Activated naive CD4-positive, alpha-beta T cell treated with anti-CD3 and anti-CD28 coated beads, Interleukin-2, amount 10 ng/mL, durations not matched to agents 7 days and 5 days (primary cell): ENCODE data around the gene BAHCC1.
A peak's percentile ranks its signal among the peaks of the same experiment; 100 is the strongest.

Experiments used
- CTCF ChIA-PET: fragments of 350-600 bp; sonication (Branson Sonifier 250); formaldehyde crosslinking; loops from one replicate; lab custom pipeline; 2021; ENCODE audit warnings: antibody characterized with exemption; lab: Charles Lee
- DNase-seq: peaks from one replicate; pipeline ENCODE4 v3.0.0-alpha.2; 2020
- H3K27ac Mint-ChIP-seq: one replicate; pipeline ENCODE4 v1.8.0; 2021; ENCODE audit warnings: mild to moderate bottlenecking, moderate library complexity, mixed read lengths
- H3K27me3 Mint-ChIP-seq: one replicate; pipeline ENCODE4 v1.8.0; 2021; ENCODE audit warnings: mild to moderate bottlenecking, mixed read lengths
- H3K36me3 Mint-ChIP-seq: one replicate; pipeline ENCODE4 v1.8.0; 2021; ENCODE audit warnings: mixed read lengths
- H3K4me1 Mint-ChIP-seq: one replicate; pipeline ENCODE4 v1.8.0; 2021; ENCODE audit warnings: mixed read lengths
- H3K4me3 Mint-ChIP-seq: one replicate; pipeline ENCODE4 v1.8.0; 2021; ENCODE audit warnings: mild to moderate bottlenecking, moderate library complexity, mixed read lengths
- H3K9me3 Mint-ChIP-seq: one replicate; pipeline ENCODE4 v1.8.0; 2021; ENCODE audit warnings: mixed read lengths

The BAHCC1 gene

DNA sequence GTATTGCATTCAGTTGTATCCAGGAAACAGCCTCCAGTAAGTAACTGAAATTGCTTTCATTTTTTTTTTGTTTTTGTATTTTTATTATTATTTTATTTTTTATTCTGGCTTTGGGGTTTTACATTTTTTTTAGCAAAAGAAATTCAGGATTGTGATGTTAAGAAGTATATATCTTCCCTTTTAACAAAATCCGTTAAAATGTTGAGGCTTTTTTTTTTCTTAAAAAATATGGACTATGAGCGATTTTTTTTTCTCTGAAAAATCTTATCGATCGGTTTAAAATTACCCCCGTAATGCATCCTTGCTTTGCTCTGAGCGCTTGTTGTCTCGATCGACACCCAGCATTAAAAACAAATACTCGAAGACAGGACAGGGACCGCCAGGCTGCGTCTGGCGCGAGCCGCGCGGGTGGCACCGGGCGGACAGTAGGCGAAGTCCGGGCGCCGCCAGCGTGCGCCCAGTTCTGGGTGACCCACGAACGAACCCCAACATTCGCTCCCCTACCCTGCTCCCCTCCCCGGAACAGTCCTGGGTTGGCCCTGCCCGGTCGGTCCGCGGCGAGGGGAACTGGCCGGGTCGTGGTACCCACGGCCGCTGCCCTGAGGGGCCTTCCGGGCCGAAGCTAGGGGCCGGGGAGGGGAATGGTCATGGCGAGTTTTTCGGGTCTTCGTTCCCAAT lies 482 bp downstream of the BAHCC1 start:
- Mint-ChIP-seq H3K27ac (peak overlapping the region; percentile 87), H3K36me3 (peaks cover 6% of the 10 kb centered on the region), H3K4me3 (no peak overlapping the region), H3K9me3 (no peaks in the 10 kb centered on the region), H3K27me3 (peaks cover 94% of the 10 kb centered on the region), H3K4me1 (peaks cover 24% of the 10 kb centered on the region)
- no peak for DNase-seq
- CTCF ChIA-PET = no interaction called here

DNA sequence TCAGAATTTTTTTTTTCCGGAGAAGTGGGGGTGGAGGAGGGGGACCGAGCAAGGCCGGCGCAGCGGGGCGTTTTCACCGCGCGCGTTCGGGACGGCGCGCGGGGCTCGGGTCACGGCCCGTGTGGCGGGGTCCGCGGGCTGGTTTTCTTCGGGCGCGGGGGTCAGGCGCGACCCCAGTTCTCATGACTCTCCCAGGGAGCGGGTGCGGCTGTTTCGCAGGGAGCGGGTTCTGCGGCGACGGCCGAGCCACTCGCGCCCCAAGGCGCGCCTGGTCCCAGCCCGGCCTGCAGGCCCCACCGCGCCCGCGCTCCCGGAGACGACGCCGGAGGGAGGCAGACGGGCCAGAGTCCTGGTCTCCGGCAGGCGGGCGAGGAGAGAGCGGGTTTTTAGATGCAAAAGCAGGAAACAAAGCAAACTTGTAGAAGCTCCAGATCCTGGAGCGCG lies 1.0 kb downstream of the BAHCC1 start:
- CTCF ChIA-PET = interaction anchor here (1.1 to 1.3 kb wide), 2 partner anchors 89 to 105 kb away, joined by 4 to 6 read pairs; no protein-coding TSS in a partner anchor
- H3K27me3 Mint-ChIP-seq = peaks cover 94% of the 10 kb centered on the region
- H3K4me3 Mint-ChIP-seq = no peak overlapping the region
- no peaks in the 10 kb centered on the region for H3K9me3 Mint-ChIP-seq
- DNase-seq = no peak
- H3K36me3 Mint-ChIP-seq = peaks cover 6% of the 10 kb centered on the region
- H3K27ac Mint-ChIP-seq = no peak overlapping the region
- H3K4me1 Mint-ChIP-seq = peaks cover 24% of the 10 kb centered on the region

DNA sequence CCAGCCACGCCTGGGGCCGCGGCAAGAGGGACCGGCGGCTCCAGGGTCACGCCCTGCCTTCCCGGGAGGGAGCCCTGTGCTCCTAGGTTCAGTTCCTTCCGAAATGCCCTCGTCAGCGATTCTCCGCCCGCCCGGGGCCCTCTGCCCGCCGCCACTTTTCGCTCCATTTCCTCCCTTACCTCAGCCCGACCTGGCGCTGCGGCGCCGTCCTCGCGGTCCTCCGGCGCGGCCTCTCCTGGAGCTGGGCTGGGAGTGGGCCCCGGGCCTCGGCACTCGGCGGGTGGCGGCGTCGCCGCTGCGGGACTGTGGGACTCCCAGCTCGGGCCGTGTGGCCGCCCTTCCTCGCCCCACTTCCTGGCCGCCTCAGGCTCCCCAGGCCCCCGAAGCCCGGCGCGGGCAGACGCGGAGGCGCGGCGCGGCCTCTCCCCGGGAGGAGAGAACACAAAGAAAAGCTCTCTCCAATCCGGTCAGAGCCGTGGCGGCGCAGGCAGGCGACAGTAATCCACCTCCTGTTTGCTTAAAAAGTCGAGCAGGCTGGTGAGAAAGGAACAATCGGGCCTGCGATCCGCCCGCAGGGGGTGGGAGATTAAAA lies 1.6 kb downstream of the BAHCC1 start:
- no peaks in the 10 kb centered on the region for H3K9me3 Mint-ChIP-seq
- CTCF ChIA-PET = interaction anchor here (1.1 to 1.3 kb wide), 3 partner anchors 34 to 105 kb away, joined by 3 to 6 read pairs (median 4); no protein-coding TSS in a partner anchor
- H3K36me3 Mint-ChIP-seq = peaks cover 6% of the 10 kb centered on the region
- H3K27ac Mint-ChIP-seq = peak overlapping the region; percentile 79
- DNase-seq = no peak
- H3K4me3 Mint-ChIP-seq = peak overlapping the region; percentile 33
- H3K4me1 Mint-ChIP-seq = peaks cover 25% of the 10 kb centered on the region
- peaks cover 94% of the 10 kb centered on the region for H3K27me3 Mint-ChIP-seq

DNA sequence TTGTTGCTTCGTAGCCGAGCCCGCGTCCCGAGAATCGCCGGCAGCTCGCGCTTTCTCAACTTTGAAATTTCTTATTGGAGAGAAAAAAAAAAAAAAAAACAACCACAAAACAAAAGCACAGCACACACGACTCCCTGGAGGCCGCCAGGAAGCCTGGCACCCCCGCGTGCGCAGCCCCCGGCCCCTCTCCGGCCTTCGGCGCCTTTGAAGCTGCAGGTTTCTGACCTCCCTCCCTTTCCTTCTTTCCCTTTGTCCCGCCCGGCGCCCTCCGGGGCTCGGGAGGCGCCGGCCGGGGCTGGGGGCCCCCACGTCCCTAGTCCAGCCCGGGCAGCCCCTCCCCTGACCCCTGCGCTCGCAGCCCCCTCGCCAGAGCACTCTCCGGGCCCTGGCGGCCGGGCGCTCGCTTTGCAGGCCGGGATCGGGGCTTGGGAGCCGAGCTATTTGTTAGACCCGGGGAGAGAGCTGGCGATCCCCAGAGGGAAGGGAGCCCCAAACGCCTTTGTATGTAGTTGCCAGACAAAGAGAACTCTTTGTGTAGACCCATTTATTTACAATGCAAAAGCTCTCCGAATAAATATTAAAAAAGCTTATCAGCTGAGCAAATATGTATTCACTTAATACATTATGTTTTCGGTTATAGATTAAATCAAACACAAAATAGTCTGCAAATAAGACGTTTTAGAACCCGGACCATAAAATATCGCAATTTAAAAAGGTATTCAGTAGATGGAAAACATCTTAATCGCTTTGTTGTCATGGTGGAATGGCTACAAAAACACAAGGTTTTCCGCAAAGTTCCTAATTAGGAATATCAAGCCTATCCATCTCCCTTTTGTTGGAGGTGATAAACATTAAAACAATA lies 2.3 kb downstream of the BAHCC1 start:
- H3K27me3 Mint-ChIP-seq = peaks cover 94% of the 10 kb centered on the region
- H3K9me3 Mint-ChIP-seq = no peaks in the 10 kb centered on the region
- CTCF ChIA-PET = interaction anchor here (1.1 to 1.3 kb wide), 3 partner anchors 33 to 106 kb away, joined by 3 to 6 read pairs (median 4); no protein-coding TSS in a partner anchor
- H3K4me3 Mint-ChIP-seq = peak overlapping the region; percentile 40
- DNase-seq = no peak
- peaks cover 6% of the 10 kb centered on the region for H3K36me3 Mint-ChIP-seq
- H3K27ac Mint-ChIP-seq = peak overlapping the region; percentile 84
- peaks cover 26% of the 10 kb centered on the region for H3K4me1 Mint-ChIP-seq

DNA sequence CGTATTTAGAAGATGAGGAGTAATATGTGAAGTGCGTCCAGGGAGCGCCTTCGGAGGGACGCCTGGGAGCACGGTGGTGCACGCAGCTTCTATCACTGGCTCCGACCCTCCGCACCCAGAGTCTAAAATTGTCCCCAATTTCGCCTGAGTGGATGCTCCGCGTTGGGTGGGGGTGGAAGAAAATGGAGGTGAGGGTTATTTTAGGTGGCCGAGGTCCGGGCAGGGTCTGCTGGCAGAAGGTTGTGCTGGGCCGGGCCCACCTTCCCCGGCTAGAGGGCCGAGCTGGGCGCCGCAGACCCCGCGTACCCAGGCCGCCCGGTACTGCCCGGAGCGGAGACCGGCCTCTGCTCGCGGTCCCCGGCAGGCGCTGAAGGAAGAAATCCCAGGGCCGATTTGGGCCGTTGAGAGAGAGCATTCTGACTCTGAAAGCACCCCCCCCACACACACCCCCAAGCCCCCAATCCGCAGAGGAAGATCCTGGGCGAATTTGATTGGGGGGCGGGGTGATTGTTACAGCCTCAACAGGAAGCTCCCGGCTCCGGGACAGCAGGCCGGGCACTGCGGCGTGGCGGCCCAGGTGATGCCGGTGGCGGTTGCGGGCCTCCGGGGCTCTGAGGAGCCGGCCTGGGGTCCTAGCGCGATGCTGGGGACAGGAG lies 3.0 kb downstream of the BAHCC1 start:
- Mint-ChIP-seq H3K36me3 (peaks cover 6% of the 10 kb centered on the region), H3K9me3 (no peaks in the 10 kb centered on the region), H3K4me3 (peak overlapping the region; percentile 69), H3K4me1 (peaks cover 26% of the 10 kb centered on the region), H3K27ac (peak overlapping the region; percentile 84), H3K27me3 (peaks cover 94% of the 10 kb centered on the region)
- no peak for DNase-seq
- CTCF ChIA-PET = no interaction called here

DNA sequence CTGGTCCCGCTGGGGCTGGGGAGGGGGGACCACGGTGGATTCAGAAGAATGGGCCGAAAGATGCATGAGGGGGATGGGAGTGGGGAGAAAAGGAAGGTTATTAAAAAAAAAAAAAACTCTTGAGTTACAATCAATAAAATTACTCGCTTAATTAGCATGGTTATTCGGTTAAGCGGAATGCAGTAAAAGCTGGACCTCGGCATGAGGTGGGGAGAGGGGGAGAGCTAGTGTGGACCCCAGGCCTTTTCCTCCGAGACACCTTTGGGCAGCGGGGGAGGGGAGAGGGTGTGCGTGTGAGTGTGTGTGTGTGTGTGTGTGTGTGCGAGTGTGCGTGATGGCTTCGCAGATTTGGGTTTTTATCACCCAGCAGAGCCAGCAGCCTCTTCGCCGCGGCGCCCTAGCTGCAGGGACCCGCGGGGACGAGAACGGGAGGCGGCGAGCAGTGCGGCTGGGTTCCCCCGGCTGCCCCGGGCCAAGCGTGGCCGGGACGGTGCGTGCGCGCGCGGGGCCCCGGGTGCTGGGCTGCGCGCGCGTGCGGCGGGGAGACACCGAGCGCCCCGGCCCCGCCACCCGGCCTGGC lies 3.7 kb downstream of the BAHCC1 start:
- CTCF ChIA-PET = no interaction called here

DNA sequence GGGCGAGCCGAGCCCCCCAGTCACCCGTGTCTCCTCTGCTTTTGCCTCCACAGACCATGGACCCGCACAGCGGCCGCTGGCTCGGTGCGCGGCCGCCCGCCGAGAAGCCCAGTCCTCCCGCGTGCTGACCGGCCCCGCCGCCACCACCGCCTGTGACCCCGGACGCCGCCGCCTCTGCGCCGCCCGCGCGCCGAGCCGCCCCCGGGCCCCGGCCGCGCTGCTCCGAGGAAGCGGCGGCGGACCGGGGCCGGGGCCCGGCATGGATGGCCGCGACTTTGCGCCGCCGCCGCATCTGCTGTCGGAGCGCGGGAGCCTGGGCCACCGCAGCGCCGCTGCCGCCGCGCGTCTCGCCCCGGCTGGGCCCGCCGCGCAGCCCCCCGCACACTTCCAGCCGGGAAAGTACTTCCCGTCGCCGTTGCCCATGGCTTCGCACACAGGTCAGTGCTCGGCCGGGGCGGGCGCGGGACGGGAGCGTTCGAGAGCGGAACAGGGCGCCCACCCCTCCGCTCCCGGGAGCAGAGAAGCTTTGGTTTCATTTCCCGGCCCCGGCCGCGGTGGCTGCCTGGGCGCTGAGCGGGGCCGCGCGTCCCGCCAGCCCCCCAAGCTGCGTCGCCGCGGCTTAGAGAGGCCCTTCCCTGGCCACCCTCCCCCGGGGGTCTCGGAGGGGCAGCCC lies 4.4 kb downstream of the BAHCC1 start:
- CTCF ChIA-PET = no interaction called here
- H3K27me3 Mint-ChIP-seq = peaks cover 97% of the 10 kb centered on the region

More for the DNA sequence above, 3.7 kb downstream of the BAHCC1 start:
- no peak for DNase-seq
- Mint-ChIP-seq H3K27ac (peak overlapping the region; percentile 86), H3K4me3 (peak overlapping the region; percentile 69), H3K27me3 (peaks cover 97% of the 10 kb centered on the region), H3K9me3 (no peaks in the 10 kb centered on the region), H3K36me3 (peaks cover 6% of the 10 kb centered on the region), H3K4me1 (peaks cover 25% of the 10 kb centered on the region)

DNA sequence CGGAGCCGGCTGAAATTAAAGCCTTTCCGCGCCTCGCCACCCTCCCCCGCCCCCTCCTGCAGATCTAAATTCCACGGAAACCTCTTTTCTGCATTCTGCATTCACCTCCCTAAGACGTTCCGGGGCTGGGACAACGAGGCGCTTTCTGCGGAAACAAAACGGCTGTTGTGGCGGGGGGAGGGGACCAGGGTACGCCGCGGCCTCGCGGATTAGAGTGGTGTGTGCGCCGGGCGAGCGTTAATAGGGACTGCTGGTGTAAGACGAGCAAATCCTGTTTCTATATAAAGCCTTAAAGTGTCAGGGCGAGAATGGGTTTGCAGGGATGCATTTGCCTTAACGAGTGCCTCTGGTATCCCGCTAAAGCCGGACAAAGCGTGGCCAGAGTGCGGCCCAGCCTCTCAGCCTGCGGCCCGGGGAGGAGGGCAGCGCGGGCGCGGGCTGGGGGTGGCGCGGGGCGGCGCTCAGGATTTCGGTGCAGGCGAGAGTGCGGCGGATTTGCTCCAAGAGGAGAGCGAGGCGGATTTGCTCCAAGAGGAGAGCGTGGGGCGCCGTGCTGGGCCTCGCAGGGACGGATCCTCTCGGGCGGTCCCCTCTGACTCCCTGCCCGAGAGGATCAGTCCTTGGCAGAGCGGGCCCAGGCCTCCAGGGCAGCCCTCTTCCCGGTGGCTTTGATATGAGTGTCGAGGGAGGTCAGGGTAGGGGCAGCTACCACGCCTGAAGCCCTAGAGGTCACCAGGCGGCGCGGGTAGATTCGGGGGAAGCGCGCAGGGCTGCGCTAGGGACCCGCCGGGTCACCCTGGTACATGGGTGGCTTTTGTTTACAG lies 5.1 kb downstream of the BAHCC1 start:
- Mint-ChIP-seq H3K36me3 (peaks cover 6% of the 10 kb centered on the region), H3K27me3 (peaks cover 97% of the 10 kb centered on the region), H3K4me1 (peaks cover 14% of the 10 kb centered on the region), H3K9me3 (no peaks in the 10 kb centered on the region), H3K27ac (peak overlapping the region; percentile 84), H3K4me3 (peak overlapping the region; percentile 71)
- DNase-seq = peak; percentile 40
- CTCF ChIA-PET = no interaction called here

More for the DNA sequence above, 4.4 kb downstream of the BAHCC1 start:
- peaks cover 6% of the 10 kb centered on the region for H3K36me3 Mint-ChIP-seq
- H3K27ac Mint-ChIP-seq = no peak overlapping the region
- DNase-seq = peak; percentile 44
- H3K9me3 Mint-ChIP-seq = no peaks in the 10 kb centered on the region
- H3K4me3 Mint-ChIP-seq = peak overlapping the region; percentile 71
- H3K4me1 Mint-ChIP-seq = peaks cover 19% of the 10 kb centered on the region

DNA sequence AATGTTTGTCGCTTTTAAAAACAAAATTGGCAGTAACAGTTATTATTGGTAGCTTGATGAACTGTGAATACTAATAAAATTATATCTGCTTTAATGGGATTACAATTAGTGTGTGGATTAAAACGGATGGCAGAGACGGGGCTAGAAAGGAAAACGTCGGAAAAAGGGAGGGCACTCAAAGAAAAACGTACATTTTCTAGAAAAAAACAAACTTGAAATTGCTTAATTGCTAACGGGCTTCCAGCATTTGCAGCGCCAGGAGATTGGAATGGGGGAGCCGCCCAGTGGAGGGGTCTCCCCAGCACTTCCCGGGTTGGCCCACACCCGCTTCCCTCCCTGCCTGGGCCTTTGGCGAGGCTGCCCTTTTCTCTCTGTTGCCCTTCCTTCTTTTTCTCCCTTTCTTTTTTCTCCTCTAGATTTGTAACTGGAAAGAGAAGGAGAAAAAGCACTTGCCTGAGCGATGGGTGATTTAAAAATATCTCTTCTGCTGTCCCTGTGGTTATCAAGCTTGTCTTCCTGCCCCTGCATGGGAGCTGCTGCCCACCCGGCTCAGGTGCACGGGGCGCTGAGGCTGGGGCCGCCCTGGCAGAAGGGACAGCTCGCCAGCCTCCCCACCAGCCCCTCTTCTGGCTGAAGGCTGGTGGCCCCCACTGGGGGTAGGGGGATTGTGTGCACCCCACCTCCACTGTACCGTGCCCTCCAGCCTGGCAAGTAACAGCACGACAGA lies 5.9 kb downstream of the BAHCC1 start:
- no peak for DNase-seq
- Mint-ChIP-seq H3K9me3 (no peaks in the 10 kb centered on the region), H3K27ac (no peak overlapping the region), H3K4me3 (no peak overlapping the region), H3K36me3 (peaks cover 6% of the 10 kb centered on the region), H3K4me1 (peaks cover 13% of the 10 kb centered on the region), H3K27me3 (peaks cover 97% of the 10 kb centered on the region)
- CTCF ChIA-PET = interaction anchor here (1.5 kb wide), 1 partner anchor 82 kb away, joined by 3 read pairs; no protein-coding TSS in a partner anchor

DNA sequence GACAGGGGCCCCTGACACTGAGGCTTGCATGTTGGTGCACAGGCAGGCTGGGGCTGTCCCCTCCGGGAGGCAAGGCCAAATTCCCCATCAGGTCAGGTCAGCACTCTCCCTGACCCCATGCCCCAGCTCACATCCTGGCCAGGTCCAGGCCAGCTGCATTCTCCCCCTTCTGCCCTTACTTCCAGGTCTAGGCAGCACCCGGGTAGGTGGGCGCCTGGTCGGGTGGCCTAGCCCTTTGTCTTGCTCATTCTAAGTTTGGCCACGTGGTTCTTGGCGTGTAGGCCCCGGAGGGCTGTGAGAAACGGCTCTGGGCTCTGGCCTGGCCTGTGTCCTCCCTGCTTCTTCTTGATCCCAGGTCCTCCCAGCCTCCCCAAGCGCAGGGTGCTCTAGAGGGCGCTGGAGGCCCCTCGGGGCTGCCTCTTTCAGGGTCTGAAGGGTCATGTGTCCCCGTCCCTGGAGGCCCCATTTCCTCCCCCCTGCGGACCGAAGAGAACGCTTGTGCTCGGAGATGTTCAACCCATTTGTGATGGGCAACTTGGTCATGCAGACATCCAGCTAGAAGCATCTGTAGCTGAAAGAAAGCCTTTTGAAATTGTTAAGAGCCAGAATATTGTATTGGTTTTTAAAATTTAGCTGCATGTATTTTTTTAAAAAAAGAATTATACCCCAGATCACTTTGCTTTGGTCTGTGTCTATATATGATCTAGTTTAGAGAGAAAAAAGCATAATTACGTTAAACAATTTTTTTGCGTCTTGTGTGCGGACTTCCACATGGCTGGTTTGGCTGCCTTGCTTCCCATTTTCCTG lies 6.7 kb downstream of the BAHCC1 start:
- Mint-ChIP-seq H3K4me1 (peaks cover 13% of the 10 kb centered on the region), H3K27me3 (peaks cover 97% of the 10 kb centered on the region), H3K27ac (no peak overlapping the region), H3K36me3 (peaks cover 6% of the 10 kb centered on the region), H3K4me3 (no peak overlapping the region), H3K9me3 (no peaks in the 10 kb centered on the region)
- no peak for DNase-seq
- CTCF ChIA-PET = interaction anchor here (1.0 to 1.5 kb wide), 2 partner anchors 81 to 83 kb away, joined by 3 read pairs; no protein-coding TSS in a partner anchor

DNA sequence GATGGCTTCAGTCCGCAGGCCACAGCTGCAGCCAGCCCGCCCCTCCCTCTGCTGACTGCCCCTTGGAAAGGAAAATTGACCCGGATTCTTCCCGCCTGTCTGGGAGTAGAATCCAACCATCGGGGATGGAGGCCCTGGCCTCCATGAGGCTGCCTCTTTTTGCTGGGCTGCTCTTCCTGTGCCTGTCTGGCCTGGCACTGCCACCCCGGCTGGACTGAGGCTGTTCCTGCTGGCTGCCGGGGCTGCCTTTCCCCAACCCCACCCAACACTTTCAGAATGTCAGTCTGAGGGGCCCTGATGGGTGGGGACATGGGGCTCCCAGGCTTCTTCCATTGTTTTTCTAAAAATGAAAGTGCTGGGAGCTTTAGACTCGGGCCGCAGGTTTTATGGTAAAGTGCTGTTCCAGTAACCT lies 7.3 kb downstream of the BAHCC1 start:
- Mint-ChIP-seq H3K27ac (no peak overlapping the region), H3K36me3 (peaks cover 6% of the 10 kb centered on the region), H3K27me3 (peaks cover 97% of the 10 kb centered on the region), H3K4me1 (peaks cover 13% of the 10 kb centered on the region), H3K9me3 (no peaks in the 10 kb centered on the region), H3K4me3 (no peak overlapping the region)
- no peak for DNase-seq
- CTCF ChIA-PET = interaction anchor here (1.0 to 1.5 kb wide), 2 partner anchors 81 to 82 kb away, joined by 3 read pairs; no protein-coding TSS in a partner anchor
